Endometrium (tissue), 2 donors: ENCODE data around the gene RNF20.

Experiments
- FAIRE-seq: peaks from 2 replicates; lab custom pipeline; 2012; peaks lifted over from hg19 to GRCh38; lab: Jason Lieb, UNC
- donor health status: control.
- donor health status: control.

Gene RNF20

DNA sequence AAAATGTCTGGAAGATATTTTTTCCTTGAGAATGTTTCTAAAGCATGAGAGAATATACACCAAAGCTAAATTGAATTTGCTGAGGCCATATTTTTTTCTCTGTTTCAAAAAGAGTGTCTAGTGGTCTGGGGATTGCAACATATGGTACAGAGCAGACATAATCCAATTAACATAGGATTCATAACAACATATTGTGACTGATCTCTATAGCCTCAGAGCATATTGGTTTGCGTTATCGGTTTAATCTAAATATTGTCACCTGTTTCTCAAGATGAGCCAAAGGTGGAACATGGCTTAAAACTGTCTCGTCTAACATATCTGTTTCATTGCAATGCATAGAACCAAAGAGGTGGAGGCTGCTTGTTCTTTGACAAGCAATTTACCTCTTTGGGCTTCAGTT lies 57.2 kb downstream of the RNF20 start:
- no peak for FAIRE-seq

DNA sequence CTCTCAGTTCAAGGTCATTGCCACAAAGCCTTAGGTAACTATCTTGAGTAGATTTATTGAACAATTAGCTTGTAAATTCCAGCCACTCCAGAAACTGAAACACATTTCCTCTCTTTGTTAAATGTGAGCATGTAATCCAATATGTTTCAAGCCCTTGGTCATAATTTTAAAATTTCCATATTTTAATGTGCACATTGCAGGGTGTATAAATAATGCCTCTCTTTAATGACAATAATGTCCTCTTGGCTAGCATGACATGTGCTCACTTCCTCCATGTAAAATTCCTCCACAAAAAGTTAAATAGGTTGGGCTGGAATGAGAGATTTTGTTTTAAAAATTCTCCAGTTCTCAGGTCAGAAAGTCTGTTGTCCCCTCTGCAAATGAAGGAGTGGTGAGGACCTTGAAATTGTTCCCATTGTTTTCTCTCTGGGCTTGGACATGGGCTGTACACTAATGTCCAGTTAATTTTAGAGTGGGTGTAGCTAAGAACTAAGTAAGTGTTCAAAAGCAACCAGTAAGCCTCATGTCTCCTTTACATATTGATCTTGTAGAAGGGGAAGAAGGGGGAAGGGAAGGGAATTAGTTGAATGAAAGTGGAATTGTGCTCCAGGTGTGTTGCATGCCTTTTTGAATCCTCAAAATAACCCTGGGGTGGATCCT lies 58.3 kb downstream of the RNF20 start:
- FAIRE-seq: no peak

DNA sequence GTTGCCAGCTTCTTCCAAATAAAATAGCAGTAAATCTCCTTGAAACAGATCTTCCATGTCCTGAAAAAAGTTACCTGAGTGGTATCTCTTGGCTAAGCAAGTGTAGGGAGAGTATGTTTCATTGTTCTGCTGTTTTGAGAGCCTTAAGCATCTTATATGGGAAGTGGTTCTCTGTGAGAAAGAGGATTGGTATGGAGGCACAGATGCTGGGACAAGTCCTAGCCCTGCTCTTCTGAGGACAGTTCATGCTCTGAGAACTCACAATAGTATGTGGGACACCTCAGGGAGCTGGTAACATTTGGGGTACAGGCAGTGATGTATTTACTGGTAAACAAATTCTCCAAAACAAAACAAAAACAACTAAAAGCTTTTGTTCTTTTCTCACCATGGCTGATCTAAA lies 59.1 kb downstream of the RNF20 start:
- FAIRE-seq: no peak

DNA sequence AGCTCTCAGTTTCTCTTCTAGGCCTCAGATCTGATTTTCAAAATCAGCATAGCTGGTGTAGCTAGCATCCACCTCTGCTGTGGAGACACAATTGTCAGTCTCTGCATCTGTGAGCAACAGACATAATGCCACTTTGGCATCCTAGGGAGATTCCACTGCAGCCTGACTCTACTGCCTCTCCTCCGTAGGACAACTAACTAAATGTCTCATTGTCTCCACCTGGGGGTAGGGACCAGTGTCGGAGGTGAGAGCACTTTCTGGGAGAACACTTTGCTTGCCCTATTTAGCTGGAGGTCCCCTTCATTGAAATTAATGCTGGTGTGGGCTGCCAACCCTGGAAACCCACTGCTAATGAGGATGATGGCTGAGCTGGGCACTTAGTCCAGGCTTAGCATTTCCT lies 59.7 kb downstream of the RNF20 start:
- FAIRE-seq: no peak

DNA sequence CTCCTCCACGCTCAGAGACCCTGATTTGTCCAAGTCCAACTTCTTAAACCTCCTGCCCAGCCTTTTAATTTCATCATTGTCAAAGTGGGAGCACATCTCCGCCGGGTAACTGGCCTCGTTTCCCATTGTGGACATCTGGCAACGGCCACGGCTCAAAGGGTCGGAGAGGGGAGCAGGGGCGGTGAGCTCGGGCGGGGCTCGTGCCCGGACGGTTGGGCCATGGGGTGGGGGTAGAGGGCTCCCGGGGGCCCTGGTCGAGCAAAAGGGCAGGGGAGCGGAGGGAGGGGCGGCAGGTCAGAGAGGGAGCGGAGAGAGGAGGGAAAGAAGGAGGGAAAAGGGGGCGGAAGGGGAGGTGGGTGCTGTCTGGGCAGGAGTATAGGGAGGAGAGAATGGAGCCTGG lies 61.1 kb downstream of the RNF20 start, which contains the start of gene PPP3R2:
PPP3R2 (minus strand) TSS at position 174 of the 400 bp plus-strand sequence; CDS start at position 126, 48 bp downstream.
- FAIRE-seq: no peak

DNA sequence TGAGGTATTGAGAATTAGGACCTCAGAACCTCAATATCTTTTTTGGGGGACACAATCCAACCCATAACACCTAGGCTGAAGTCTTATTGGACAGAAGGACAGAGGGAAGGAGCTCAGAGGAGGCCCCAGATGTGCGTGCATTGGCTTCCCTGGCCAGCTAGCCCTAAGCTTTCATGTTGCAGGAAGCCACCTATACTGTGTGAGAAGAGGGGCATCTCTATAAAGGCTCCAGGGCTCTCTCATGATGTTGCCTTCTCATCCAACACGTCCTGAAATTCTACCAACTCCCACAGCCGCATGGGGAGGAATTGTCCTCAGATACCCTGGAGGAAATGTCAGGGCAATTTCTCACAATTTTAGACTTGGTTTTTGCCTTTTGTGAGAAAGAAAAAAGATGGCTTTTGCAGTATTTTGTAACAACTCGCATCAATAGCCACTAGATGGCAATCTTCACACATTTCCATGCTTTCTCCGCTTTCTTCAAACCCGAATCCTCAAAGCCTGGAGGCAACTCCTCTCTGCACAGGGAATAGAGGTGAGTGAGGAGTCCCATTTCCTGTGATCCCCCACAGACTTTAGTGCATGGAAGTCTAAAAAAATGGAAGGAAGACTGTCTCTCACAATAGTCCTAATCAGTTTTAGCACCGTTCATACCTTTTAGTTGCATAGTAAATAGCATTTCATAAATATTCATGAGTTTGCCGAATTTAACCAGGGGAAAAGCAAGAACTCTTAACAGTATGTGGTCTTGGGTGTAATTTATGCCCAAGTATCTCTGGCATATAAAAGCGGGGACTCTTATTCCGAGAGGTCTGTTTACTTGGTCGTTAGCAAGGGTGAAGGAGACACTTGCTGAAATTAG lies 68.5 kb downstream of the RNF20 start:
- no peak for FAIRE-seq

DNA sequence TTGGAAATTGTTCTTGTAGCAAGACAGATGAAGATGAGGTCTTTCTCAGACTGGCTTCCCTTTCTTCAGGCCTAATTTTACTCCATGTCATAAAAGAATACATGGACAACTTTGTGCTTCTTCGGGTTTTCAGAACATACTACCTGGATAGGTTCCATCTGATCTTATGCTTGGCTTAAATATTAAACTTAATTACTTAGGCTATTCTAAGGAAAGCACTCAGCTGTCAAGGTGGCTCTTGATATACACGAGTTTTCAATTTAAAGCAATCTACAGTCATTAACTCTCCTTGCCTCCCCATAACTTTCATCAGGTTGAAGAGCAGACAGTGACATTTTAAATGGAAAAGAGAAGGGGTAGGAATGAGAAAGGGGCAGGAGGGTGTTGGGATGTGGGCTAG lies 70.6 kb downstream of the RNF20 start:
- FAIRE-seq: no peak

DNA sequence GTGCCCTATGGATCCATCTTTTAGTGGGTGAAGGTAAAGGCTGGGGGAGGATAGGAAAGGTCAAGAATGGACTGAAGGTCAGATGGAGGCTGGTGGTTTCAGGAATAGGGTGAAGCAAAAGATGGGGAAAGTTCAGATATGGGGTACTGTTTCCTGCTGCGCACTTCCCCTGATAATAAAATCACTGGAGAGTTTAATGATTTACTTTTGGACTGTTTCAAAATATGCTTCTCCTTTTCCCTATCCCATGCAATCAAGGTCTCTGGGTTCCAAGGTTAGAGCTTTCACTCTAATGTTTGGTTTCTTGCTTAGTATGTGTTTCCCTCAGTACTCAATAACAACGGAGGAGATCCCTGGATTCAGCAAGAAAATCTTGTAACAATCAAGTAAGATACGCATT lies 71.9 kb downstream of the RNF20 start:
- no peak for FAIRE-seq
